HG03442 (cell line): ENCODE measurements around the gene UNC79.

Experiments
- ATAC-seq: cut with Tn5 transposase; IDR thresholded peaks from one replicate; pipeline ENCODE4 v1.9.1; 2021; ENCODE audit warnings: mild to moderate bottlenecking, moderate library complexity; ENCODE audit not compliant: unreplicated experiment

UNC79 gene

DNA sequence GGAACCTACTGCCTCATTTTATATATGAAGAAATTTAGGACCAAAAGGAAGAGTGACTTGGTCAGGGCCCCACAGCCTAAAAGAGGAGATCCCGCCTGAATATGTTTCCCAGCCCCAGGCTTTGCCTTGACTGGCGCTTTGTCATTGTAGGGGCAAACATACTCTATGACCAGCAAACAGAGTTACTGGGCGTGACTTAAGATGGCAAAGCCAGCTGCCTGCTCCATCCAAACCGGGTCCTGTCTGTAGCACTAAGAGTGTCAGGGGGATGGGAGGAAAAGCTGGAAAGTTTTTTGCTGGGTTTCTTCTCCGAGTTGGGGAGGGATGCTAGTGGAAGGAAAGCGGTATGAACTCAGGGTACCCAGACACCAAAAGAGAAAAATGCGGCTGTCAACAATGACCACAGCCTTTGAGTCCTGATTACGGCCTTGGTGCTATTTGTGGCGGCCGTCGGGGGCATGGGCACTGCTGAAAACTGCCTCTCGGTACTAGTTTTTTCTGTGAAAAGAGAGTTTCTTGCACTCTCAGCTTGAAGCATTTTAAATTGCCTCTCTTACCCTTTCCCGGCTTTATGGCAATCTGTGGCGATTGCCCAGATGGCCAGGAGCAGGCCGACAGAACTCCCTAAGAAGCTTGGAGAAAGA is 274.9 kb downstream of the UNC79 start:
- no peak for ATAC-seq

GRCh38 chr14:93706360-93706955 is 275.7 kb downstream of the UNC79 start:
- ATAC-seq = no peak

- no peak for ATAC-seq
Observed at GRCh38 chr14:93707475-93707874, 276.7 kb downstream of the UNC79 start.

- ATAC-seq = no peak
Observed at GRCh38 chr14:93708311-93708734, 277.6 kb downstream of the UNC79 start.

- no peak for ATAC-seq
Observed at GRCh38 chr14:93708800-93709199, 278.1 kb downstream of the UNC79 start.

- no peak for ATAC-seq
Observed at GRCh38 chr14:93709249-93709648, 278.5 kb downstream of the UNC79 start.

- no peak for ATAC-seq
Observed at GRCh38 chr14:93712079-93712837, 281.5 kb downstream of the UNC79 start.

- ATAC-seq = no peak
Observed at GRCh38 chr14:93712838-93713724, 282.3 kb downstream of the UNC79 start.

GRCh38 chr14:93713726-93714405 is 283.1 kb downstream of the UNC79 start:
- ATAC-seq = no peak

DNA sequence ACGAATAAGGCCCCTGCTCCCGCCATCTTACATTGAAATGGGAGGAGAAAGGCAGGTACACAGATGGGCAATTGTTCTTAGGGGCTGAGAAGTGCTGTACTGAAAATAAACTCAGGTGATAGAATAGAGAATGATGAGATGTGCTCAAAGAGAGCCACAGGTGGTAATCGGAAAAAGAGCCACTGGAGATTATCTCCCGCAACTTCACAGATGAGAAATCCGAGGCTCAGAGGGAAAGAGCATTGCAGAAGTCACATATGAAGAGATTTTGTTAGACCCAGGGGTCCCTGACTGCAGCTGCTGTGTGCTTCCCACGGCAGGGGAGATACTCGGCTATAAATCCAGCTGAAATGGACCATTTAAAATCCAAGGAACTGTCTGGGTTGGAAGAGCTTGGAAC is 283.9 kb downstream of the UNC79 start:
- no peak for ATAC-seq

GRCh38 chr14:93715279-93715927 is 284.7 kb downstream of the UNC79 start:
- ATAC-seq = no peak

GRCh38 chr14:93716002-93716745 is 285.4 kb downstream of the UNC79 start:
- no peak for ATAC-seq

DNA sequence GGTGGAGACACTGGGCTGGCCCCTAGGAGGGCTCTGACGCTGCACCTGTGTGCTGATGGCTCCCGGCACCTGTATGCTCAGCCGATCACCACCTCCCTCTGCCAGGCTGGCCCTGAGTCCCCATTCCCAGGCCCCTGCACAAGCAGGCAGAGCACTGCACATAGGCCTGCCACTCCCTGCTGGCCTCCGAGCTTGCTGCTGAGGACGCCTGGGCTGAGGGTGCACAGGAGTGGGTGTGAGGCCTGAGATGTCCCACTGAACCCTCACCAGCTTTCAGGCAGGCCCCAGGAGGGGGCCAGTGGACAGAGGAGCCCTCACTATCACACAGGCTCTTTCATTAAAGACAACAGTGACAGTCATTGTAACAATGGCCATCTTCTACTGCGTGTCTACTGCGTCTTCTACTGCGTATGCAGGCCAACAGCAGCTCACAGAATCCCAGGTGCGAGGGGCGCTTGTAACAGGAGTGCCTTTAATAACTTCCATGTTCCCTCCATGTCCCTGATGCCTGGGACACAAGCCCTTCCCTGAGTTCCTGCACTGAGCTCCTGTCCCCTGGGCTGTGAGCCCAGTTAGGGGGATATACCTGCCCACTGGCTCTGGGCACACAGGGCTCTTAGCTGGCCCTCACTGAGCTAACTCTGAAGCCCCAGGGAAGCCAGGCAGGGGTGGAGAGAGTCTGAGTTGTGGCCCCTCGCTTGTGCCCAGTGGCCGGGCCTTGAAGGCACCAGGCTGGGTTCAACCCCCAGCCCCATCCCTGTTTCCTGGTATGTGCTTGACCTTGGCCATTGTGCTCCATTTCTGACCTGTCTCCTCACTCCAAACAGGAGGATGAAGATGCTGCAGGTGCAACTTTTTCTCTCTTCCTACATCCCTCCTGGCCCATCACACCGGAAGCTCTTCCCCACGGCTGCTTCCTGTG is 286.3 kb downstream of the UNC79 start:
- no peak for ATAC-seq

DNA sequence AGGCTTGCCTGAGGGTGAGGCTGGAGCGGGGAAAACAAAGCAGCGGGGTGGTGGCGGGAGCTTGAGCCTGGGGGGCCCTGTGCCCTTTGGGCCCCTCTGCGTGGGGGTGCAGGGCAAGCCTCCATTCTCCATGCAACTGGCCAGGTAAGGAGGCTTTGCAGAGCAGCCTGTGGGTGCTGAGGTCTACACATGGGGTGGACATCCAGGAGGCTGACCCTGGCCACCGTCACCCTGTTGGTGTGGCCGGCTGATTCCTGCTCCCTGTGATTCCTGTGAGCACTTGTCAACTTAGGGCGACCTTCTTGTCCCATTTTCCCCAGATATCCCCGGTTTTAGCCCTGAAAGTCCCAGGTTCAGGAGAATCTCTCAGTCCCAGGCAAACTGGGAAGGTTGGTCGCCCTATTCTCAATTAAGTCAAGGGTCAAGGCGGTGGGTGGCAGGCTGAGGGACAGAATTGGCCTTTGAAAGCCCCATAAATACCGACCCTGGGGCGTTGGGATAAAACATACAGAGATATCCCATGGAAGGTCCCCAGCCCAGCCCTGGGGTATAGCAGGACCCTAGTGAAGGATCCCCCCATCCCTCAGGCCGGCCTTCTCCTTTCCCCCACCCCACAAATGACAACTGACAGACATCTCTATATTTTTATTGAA is 287.1 kb downstream of the UNC79 start:
- no peak for ATAC-seq

- no peak for ATAC-seq
Observed at GRCh38 chr14:93719256-93719655, 288.5 kb downstream of the UNC79 start.

- ATAC-seq = no peak
Observed at GRCh38 chr14:93720076-93720815, 289.5 kb downstream of the UNC79 start.

GRCh38 chr14:93720981-93721483 is 290.3 kb downstream of the UNC79 start:
- no peak for ATAC-seq
